Glomerular visceral epithelial cell (primary cell): Measurements from ENCODE around the gene SAMD3.
"Not testable (repeated sequence)": the region's sequence is repeated elsewhere in the genome, so short reads cannot be mapped to it uniquely, and the experiment has no call there.

ENCODE experiments used
- DNase-seq: peaks from one replicate; pipeline ENCODE4 v3.0.0-alpha.2; 2016; ENCODE audit errors: extremely low spot score

The SAMD3 gene, protein sequence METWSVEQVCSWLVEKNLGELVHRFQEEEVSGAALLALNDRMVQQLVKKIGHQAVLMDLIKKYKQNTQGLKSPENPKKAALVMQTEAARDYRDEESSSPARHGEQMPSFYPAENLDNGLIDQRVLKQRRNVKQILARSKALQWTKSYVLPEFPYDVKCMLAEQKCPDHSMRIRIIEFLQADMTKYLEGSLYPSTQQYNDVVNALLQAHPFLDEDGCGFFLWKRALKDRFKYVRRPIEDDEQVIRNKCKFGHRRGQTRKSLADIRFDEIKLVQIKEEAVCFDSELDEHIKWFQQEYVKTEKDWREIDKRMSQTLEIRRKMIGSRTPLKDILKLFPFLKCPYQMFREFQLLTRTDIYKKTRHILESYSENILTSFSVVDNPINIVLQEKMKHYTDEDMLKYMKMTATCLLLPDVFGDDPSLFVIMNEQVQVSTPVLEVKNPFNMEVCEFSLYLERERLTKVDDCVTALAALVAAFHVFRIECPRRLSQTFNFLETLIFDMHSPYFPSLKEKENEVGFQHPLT

DNA sequence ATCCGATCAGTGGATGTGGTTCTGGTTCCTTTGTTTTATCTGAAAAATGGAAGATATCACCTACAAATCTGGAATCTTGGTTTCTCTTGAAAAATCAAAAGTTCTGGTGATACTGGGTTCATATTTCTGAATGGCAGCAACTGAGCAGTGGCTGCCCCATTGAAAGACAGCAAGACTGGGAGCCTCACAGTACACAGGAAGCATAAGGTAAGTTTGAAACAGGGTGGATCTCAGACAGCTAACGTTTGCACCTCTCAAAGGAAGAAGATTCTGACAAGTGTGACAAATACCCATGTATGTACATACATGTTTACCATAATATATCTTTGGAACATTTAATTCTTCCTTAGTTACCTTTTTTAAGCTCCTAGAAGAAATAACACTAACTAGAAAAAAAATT, at the start of gene SAMD3:
SAMD3 (minus strand) TSS at position 177 of the 400 bp plus-strand sequence. CDS start 7,678 bp downstream, outside the sequence.
- DNase-seq = no peak

DNA sequence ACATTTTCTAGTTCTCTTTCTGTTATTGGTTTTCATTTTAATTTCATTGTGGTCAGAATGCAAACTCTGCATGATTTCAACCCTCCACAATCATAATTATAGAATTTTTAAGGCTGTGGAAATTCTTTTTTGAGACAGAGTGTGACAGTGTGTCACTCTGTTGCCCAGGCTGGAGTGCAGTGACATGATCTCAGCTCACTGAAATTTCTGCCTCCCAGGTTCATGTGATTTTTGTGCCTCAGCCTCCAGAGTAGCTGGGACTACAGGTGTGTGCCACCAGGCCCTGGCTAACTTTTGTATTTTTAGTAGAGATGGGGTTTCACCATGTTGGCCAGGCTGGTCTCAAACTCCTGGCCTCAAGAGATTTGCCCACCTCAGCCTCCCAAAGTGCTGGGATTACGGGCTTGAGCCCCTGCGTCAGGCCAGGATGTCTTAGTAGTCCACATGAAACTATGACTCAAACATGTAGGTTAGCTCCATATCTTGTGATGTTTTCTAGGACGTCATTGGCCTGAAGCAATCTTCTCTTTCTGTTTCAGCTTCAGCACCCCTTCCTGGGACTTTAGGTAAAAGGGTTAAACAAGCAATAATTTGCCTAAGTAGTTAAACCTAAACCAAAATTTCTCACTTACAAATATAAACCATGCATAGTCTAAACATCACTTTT, 47.4 kb upstream of the SAMD3 start:
- no peak for DNase-seq

DNA sequence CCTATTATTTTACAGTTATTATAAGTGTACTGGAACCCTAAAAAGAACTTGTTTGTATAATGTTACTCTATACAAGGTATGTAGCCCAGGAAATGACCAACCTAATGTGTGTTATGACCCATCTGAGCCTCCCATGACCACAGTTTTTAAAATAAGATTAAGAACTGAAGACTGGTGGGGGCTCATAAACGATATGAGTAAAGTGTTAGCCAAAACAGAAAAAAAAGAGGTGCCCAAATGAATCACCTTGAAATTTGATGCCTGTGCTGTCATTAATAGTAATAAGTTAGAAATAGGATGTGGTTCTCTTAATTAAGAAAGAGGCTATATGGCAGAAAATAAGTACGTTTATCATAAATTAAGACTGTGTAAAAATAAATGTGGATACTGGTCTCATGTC, 42.8 kb upstream of the SAMD3 start:
- not testable (repeated sequence) for DNase-seq

DNA sequence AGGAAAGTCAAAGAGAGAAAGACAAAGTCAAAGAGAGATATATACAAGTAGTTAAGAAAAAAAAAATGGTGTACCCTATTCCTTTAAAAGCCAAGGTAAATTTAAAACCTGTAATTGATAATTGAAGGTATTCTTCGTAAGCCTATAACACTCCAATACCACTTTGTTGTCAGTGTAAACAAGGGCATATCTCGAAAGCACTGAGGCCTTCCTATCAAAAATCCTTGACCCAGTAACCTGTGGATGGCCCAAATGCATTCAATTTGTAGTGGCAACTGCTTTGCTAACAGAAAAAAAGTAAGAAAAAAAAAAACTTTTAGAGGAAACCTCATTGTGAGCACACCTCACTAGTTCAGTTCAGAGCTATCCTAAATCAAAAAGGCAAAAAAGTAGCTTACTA, 39.3 kb upstream of the SAMD3 start:
- DNase-seq = no peak

DNA sequence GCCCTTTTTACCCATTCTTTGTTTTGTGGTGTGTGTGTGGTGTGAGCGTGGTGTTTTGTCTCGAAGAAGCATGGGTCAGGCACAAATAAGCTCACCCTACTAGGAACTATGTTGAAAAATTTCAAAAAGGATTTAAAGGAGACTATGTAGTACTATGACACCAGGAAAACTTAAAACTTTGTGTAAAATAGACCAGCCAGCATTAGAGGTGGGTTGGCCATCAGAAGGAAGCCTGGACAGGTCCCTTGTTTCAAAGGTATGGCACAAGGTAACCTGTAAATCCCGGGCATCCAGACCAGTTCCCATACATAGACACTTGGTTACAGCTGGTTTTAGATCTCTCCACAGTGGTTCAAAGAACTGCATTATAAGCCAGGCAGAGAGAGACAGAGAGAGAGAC, 38.8 kb upstream of the SAMD3 start:
- not testable (repeated sequence) for DNase-seq

DNA sequence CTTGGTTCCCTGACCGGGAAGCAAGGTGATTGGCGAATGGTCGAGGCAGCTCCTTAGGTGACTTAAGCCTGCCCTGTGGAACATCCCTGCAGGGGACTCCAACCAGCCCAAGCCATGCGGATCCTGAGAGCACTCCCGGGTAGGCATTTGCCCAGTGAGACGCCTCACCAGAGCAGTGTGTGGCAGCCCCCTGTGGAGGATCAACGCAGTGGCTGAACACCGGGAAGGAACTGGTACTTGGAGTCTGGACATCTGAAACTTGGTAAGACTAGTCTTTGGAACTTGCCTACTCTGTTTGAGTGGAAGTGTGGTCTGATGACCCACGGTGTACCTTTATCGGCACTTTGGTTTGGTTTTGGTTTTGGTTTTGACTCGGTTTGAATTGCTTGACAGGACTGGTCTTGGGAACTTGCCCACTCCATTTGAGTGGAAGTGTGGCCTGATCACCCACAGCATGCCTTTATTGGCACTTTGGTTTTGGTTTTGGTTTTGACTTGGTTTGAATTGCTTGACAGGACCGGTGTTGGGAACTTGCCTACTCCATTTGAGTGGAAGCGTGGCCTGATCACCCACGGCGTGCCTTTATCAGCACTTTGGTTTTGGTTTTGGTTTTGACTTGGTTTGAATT, 38.0 kb upstream of the SAMD3 start:
- not testable (repeated sequence) for DNase-seq

DNA sequence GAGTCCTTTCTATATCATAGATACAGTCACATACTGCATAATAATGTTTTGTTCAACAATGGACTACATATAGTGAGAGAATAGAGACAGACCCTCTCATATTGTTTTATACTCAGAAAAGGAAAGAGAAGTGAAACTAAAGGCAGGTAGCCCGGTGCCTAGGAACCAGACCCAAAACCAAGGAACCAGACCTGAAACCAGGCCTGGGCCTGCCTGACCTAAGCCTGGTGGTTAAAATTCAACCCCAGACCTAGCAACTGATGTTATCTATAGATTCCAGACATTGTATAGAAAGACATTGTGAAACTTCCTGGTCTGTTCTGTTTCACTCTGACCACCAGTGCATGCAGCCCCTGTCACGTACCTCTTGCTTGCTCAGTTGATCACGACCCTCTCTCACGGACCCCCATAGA, 37.3 kb upstream of the SAMD3 start:
- DNase-seq = not testable (repeated sequence)

DNA sequence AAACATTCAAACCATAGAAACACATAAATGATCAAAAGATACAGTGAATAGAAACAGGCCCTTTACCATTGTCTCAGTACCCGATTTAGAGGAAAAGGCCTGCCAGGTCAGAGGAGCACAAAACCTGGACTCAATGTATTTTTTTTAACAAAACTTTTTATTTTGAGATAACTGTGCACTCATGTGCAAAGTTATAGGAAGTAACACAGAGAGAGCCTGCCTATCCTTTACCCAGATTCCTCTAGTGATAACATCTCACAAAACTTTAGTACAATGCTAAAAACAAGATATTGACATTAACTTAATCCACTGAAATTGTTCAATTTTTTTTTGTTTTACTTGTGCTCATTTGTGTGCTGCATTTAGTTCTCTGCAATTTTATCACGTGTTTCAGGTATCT, 36.8 kb upstream of the SAMD3 start:
- no peak for DNase-seq

DNA sequence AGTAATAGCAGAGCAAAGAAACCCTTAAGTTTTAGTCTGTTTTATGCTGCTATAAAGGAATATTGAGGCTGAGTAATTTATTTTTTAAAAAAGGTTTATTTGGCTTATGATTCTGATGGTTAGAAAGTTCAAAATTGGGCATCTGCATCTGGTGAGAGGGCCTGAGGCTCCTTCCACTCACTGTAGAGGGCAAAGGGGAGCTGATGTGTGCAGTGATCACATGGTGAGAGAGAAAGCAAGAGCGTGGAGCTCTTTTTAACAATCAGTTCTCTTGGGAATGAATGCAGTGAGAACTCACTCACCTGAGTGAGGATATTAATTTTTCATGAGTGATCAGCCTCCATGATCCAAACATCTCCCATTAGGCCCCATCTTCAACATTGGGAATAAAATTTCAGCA, 36.4 kb upstream of the SAMD3 start:
- DNase-seq = no peak

DNA sequence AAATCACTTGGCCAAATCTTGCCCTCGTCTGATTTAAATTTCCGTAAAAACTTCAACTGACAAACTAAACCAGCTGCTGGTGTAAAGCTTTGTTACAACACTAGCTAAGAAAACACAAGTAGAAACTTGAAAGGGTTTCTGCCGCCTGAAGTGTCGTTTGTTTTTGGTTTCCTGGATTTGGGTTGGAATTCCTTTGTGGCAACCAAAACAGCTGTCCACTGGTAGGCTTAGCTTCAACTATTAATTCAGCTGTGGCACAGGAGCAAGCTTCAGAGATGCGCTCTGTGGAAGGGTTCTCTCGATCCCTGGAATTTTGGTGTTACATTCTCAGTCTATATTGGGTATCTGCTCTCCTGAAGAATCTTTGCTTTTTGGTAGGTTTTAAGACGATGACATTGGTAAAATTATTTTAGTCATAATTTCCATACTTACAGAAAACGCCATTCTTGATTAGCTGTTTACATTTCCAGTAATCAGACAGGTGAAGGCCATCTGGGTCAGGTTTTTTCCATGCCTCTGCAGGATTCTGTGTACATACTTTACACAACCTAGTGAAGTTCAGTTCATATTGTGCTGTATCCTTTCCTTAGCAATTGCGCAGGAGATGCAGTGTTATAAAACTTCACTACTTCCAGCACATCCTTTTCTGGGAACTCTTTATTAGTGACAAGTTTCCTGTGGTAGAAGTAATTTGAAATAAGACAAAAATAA, 29.9 kb upstream of the SAMD3 start:
- DNase-seq = no peak

DNA sequence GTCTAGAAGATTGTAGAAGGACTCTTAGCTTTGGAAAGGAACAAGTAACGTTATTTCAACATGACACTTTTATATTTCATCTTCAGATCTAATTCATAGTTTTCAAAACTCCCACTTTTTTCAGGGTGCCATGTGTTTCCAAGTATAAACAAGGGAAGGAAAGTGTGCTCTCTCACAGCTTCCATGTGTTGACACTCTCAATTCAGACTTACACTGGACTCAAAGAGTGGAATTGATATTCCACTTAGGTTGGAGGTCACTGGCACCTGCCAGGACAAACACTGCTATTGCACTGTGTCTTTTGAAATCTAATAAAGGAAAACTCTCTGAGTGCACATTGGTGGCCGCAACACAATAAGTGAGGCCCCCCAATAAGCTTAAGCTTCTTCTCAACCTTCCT, 22.5 kb upstream of the SAMD3 start:
- no peak for DNase-seq

DNA sequence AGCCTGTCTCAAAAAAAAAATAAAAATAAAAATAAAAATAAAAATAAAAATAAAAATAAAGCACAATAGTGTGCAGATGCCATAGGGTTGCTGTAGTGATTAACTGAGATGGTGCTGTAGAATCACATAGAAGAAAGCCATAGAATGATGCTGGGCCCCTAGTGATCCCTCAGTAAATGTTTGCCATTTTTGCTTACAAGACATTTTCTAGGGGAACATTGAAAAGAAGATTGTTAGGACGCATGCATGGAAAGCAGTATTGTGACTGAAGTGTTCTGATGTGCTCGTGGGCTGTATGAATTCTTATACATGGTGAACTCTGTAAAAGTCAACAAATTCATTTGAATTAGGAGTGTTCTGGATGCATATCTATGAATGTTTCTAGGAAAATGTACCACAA, 22.0 kb upstream of the SAMD3 start:
- no peak for DNase-seq

DNA sequence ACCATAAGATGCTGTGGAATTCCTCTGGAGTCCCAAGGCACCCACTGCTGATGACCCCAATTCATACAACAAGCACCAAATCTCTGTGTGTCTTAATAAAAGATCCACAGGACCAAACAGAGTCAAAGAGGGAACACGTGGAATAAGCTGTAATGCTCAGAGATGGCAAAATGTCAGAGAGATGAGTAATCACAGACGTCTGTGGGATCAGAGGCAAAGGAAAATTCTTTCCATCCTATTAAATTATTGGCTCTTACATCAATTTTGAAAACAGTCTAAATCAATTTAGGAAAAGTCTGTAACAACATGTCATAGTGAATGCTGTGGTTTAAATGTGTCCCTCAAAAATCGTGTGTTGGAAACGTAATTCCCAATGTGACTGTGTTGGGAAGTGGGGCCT, 17.5 kb upstream of the SAMD3 start:
- no peak for DNase-seq

DNA sequence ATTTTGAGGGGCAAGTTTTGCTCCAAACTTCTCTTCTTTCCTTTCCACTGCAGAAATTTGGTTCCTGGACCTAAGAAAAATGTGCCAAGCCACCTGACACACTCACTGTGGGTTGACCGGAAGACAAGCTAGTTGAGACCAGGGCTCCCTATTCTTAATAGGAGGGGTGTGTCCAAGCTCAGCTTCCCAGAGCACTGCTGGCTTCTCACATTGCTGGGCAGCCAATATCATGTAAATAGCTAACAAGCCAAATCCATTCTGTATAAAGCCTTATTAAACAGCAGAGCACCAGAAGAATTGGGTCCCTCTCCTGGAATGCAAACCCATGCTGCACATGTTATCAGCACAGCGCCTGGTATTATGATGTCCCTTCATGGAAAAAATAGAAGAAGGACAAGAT, 17.0 kb upstream of the SAMD3 start:
- DNase-seq = no peak

DNA sequence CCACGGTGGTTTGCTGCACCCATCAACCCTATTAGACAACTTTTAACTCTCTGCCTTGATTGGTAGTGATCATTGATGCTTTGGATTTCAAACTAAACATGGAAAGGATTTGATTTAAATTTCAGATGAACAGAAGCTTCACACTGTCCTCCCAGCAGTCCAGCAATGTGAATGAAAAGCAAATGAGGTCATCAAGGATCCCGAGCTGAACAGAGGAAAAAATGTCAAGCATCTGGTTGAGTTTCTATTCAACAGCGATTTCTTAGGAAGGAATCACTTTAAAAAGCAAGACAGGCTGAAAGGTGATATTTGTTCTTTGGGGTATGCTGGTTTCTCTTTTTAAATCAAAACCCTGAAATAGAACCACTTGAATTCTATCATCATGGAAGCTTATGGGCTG, 10.6 kb upstream of the SAMD3 start:
- DNase-seq = no peak

DNA sequence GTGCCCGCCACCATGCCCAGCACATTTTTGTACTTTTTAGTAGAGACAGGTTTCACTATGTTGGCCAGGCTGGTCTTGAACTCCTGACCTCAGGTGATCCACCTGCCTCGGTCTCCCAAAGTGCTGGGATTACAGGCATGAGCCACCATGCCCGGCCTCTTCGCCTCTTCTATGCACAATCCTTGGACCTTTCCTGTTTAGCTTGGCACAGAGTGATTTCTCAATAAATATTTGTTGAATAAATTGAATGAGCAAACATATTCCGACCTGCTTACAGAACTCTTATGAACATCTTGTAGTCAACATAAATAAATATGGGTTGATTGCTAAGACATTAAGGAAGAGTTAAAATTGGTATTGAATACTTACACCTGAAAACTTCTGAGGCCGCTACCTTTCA, 7.8 kb upstream of the SAMD3 start:
- not testable (repeated sequence) for DNase-seq

DNA sequence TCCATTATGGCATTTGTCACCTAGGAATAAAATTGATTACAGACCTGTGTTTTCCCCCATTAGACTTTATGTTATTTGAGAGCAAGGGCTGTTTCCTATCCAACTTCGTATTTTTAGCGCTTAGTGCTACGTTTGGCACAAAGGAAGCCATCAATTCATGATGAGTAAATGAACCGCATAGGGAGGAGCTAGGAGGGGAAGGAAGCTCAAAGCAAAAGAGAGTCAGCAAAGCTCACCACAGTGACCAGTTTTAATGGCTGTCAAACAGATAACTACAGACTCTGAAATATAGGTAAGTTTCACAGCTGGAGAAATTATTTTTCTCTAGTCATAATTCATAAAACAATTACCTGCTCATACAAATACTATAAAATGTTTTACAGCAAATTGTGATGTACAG, 6.9 kb upstream of the SAMD3 start:
- DNase-seq = no peak

DNA sequence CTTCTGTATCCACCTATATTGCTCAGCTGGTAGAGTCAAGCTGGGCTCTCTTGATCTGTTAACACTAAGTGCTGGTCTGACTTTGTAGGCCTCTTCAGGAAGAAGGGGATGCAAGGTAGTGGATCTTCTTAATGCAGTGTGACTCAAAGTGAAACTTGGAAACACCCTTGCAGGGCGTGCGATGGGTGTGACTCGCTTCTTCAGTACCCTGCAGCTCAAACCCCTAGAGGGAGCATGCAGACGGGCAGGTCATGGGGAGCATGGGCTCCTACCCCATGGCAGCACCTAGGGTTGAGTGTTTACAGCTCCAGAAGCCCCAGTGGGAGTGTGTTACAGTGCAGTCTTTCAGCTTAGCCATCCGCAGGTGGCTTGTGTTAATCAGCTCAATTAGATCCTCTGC, 757 bp upstream of the SAMD3 start:
- DNase-seq = no peak

DNA sequence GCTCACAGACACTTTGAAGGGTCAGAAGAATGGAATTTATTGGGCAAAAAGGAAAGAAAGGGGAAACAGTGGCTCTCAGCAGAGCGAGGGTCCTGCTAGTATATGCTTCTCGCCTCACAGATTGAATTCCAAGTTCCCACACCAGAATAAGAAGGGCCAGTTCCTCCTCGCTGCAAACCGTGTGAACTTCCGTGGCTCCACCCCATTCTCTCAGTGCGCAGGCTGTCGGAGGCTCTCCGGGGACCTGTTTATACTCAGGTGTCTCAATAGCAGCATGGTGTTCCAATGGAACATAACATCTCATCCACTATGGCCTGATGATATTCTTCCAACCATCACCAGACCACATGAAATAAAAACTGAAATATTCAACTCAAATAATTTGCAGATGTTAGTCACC, 4.6 kb downstream of the SAMD3 start:
- DNase-seq = no peak

DNA sequence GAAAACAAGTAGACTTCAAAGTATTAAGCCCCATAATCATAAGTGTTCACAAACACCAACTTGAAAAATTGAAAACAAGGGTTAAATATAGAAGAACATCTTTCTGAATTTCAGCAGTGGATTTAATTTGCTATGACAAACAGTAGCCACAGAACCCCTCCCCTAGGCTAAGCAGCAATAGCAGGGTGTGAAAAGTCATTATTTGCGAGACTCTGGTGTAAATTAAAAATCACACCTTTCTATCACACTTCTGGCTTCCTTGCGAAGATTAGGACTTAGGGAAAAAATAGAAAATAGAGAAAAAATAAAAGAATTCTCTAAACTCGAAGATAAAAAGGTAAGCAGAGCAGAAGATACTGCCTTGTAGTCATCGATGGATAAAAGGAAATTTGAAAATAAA, 6.1 kb downstream of the SAMD3 start:
- DNase-seq = no peak

DNA sequence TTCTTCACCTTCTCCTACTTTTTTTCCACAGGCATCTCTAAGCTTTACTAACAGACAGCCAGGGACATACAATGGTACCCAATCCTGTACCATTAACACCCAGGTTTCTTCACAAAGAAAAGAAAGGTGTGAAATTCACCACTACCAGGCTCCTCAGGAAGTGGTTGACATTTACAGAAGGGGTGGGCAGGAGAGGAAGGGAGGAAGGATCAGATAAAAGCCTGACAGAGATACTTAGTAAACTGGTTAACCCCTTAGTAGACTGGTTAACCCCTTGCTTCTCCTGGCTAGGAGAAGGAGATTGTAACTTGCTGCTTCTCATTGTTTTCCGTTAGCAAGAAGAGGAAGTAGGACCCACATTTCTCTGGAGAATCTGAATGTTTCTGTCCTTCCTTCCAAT, 7.2 kb downstream of the SAMD3 start:
- DNase-seq = no peak

DNA sequence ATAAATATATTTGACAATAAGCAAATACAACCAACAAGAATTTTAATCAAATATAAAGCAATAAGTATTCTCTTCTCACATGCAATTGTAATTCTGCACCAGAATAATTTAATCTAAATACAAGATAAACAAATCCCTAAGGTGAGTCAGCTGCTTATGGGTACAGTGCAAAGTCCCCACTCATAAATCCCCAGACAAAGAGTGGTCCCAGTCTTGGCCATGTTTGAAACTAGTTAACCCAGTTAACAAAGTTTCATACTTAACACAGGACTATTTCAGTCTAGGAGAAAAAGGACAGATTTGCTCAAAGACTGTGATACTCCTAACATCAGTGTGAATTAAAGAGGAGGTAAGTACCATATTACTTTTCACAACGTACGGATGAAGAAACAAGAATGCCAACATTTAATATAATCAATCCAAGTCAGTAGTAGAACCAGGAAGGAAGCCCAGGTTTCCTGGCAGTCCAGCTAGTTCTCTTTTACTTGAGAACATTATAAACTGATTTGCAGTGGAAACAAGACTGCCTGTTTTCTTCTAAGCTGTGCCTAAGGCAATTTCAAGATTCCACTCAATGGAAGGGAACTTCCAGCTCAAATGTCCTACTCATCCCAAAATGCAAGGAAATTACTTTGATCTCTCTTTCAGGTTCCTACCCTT, 10.4 kb downstream of the SAMD3 start:
- no peak for DNase-seq
